Measurements from ENCODE around the gene RNF157. TPM values are rescaled to one million over a fixed set of nuclear protein-coding genes. Genes with fewer than 3 reads are reported as not detected.

Gene RNF157
- total and polyA plus RNA-seq, 2 of the 13 experiments (the other 11 are each of a cell fraction or from before 2014, with no cell fraction given) = 0.44 to 1.5 TPM

DNA sequence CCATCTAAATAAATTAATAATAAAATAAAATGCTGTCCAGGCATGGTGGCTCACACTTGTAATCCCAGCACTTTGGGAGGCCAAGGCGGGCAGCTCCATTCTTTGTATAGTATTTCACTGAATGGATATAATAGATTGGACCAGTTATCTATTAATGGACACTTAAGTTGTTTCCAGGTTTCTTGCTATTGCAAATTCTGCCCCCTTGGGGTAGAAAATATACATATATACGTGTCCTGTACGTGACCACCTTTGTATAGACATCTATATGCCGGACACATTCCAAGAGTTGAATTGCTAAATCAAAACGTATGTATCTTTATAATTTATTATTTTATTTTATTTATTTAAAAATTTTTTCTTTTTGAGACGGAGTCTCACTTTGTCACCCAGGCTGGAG is 132.8 kb downstream of the RNF157 start (continued):
- TF ChIP-seq, protein P1, sequence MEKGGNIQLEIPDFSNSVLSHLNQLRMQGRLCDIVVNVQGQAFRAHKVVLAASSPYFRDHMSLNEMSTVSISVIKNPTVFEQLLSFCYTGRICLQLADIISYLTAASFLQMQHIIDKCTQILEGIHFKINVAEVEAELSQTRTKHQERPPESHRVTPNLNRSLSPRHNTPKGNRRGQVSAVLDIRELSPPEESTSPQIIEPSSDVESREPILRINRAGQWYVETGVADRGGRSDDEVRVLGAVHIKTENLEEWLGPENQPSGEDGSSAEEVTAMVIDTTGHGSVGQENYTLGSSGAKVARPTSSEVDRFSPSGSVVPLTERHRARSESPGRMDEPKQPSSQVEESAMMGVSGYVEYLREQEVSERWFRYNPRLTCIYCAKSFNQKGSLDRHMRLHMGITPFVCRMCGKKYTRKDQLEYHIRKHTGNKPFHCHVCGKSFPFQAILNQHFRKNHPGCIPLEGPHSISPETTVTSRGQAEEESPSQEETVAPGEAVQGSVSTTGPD (CRISPR knock-in tag; IDR thresholded peaks at IDR 0.05) = no peak
- no peak for TF ChIP-seq CBFB (CRISPR knock-in tag; IDR thresholded peaks at IDR 0.05)
- TF ChIP-seq, protein P2, sequence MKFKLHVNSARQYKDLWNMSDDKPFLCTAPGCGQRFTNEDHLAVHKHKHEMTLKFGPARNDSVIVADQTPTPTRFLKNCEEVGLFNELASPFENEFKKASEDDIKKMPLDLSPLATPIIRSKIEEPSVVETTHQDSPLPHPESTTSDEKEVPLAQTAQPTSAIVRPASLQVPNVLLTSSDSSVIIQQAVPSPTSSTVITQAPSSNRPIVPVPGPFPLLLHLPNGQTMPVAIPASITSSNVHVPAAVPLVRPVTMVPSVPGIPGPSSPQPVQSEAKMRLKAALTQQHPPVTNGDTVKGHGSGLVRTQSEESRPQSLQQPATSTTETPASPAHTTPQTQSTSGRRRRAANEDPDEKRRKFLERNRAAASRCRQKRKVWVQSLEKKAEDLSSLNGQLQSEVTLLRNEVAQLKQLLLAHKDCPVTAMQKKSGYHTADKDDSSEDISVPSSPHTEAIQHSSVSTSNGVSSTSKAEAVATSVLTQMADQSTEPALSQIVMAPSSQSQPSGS (CRISPR knock-in tag; IDR thresholded peaks at IDR 0.05) = no peak
- no peak for TF ChIP-seq JUN (CRISPR knock-in tag; IDR thresholded peaks at IDR 0.05)
- TF ChIP-seq POGZ (CRISPR knock-in tag; IDR thresholded peaks at IDR 0.05) = no peak

DNA sequence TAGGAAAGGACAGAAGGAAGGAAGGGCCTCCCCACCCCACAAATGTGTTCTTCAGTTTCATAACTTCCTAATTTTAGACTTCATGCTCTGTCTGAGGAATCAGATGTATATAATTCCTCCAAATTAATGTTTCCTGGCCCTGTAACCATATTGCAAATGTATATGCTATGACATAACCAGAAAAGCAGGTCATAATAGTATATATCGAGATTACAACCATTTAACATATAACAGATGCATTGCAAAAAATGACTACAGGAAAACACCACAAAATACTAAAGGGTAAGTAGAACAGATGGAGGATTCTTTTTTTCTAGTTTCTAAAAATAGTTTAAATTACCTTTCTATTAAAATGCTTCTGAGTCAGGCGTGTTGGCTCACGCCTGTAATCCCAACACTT is 133.6 kb downstream of the RNF157 start:
- no peak for FAIRE-seq
- DNase-seq (ENCODE audit: low spot score) = no peak
- in situ Hi-C loops (cut with HindIII; ENCODE audit: extremely low pct_ligation_motif_present, low pct_unique_long_range_greater_than_20kb) = no loop called here
- ChIA-PET CTCF (ENCODE audit: low intra/inter-chr PET ratio, low total read pairs) (no interaction called here), POLR2A (interaction anchor here (0.7 to 1.3 kb wide), 3 partner anchors 10 to 20 kb away, joined by 3 to 8 read pairs (median 7); no protein-coding TSS in a partner anchor)
- H3K4me2 ChIP-seq (ENCODE audit: low read depth, low read length) = no peak overlapping the region
- TF ChIP-seq, protein P3, sequence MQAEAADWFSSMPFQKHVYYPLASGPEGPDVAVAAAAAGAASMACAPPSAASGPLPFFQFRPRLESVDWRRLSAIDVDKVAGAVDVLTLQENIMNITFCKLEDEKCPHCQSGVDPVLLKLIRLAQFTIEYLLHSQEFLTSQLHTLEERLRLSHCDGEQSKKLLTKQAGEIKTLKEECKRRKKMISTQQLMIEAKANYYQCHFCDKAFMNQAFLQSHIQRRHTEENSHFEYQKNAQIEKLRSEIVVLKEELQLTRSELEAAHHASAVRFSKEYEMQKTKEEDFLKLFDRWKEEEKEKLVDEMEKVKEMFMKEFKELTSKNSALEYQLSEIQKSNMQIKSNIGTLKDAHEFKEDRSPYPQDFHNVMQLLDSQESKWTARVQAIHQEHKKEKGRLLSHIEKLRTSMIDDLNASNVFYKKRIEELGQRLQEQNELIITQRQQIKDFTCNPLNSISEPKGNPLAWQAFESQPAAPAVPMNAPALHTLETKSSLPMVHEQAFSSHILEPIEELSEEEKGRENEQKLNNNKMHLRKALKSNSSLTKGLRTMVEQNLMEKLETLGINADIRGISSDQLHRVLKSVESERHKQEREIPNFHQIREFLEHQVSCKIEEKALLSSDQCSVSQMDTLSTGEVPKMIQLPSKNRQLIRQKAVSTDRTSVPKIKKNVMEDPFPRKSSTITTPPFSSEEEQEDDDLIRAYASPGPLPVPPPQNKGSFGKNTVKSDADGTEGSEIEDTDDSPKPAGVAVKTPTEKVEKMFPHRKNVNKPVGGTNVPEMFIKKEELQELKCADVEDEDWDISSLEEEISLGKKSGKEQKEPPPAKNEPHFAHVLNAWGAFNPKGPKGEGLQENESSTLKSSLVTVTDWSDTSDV (CRISPR knock-in tag; IDR thresholded peaks at IDR 0.05) = no peak
- TF ChIP-seq U2AF2 (IDR thresholded peaks at IDR 0.05; ENCODE audit: low read depth, low read length) (no peak), PRPF4 (IDR thresholded peaks at IDR 0.05; ENCODE audit: low read depth, low read length, poor library complexity, severe bottlenecking) (no peak), ZNF180 (CRISPR knock-in tag; IDR thresholded peaks at IDR 0.05; ENCODE audit: borderline replicate concordance, low read depth) (no peak), TARDBP (CRISPR knock-in tag; IDR thresholded peaks at IDR 0.05) (no peak), TBL1XR1 (IDR thresholded peaks at IDR 0.05; ENCODE audit: borderline replicate concordance, low read length, partially characterized antibody) (no peak), ZNF775 (CRISPR knock-in tag; IDR thresholded peaks at IDR 0.05; ENCODE audit: borderline replicate concordance) (no peak), ZFX (CRISPR knock-in tag; IDR thresholded peaks at IDR 0.05; ENCODE audit: low read depth) (no peak)
- TF ChIP-seq, protein P4, sequence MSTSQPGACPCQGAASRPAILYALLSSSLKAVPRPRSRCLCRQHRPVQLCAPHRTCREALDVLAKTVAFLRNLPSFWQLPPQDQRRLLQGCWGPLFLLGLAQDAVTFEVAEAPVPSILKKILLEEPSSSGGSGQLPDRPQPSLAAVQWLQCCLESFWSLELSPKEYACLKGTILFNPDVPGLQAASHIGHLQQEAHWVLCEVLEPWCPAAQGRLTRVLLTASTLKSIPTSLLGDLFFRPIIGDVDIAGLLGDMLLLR (CRISPR knock-in tag; IDR thresholded peaks at IDR 0.05) = no peak
- TF ChIP-seq, protein P5, sequence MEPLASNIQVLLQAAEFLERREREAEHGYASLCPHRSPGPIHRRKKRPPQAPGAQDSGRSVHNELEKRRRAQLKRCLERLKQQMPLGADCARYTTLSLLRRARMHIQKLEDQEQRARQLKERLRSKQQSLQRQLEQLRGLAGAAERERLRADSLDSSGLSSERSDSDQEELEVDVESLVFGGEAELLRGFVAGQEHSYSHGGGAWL (CRISPR knock-in tag; IDR thresholded peaks at IDR 0.05) = no peak
- no peaks in the 10 kb centered on the region for H4K20me1 ChIP-seq (ENCODE audit: insufficient read depth, low read length)
- WGBS (ENCODE audit: low lambda C conversion rate) = 39% methylated on average over 3 of the region's 3 CpGs
- H3K4me3 ChIP-seq (replicated peaks in 1 of 3; ENCODE audit: insufficient read depth in 1 of 3, low read depth in 2 of 3, low read length in 3 of 3) = no peak overlapping the region
- H2AFZ ChIP-seq (ENCODE audit: low read length) = no peak overlapping the region
- BruUV-seq (replicated peaks) = no TSS peak
- H3K27ac ChIP-seq (ENCODE audit: extremely low read length, insufficient read depth, low read length) = no peak overlapping the region
- no peak for ATAC-seq
- no peaks in the 10 kb centered on the region; a peak in 1 of 5 replicates for H3K27me3 ChIP-seq (ENCODE audit: control insufficient read depth in 1 of 2, insufficient read depth in 2 of 2, low read length in 2 of 2)
- H3K79me2 ChIP-seq (ENCODE audit: insufficient read depth, low read length) = peaks cover 16% of the 10 kb centered on the region
- intact Hi-C loops (cut with micrococcal nuclease; ENCODE audit: unreplicated experiment) = no loop called here
- H3K4me1 ChIP-seq (ENCODE audit: insufficient read depth, low read length) = peaks cover 43% of the 10 kb centered on the region
- H3K36me3 ChIP-seq (replicated peaks in 1 of 2; ENCODE audit: control insufficient read depth in 1 of 2, insufficient read depth in 2 of 2, low read length in 2 of 2) = peaks cover 2 to 3% of the 10 kb centered on the region in 2 experiments
- no peaks in the 10 kb centered on the region for H3K9me3 ChIP-seq (ENCODE audit: low read length)
- H3K9ac ChIP-seq (ENCODE audit: insufficient read depth, low read depth, low read length) = no peak overlapping the region
